GM23338 (cell line): ENCODE results near the gene PTPRN2. TPM values are rescaled to one million over a fixed set of nuclear protein-coding genes. Genes with fewer than 3 reads are reported as not detected.

Experiments used
- ATAC-seq: fragments of 200-7000 bp; cut with Tn5 transposase; 3 replicates; pipeline ENCODE4 v1.9.1; 2020
- DNase-seq: peaks from one replicate; pipeline ENCODE4 v3.0.0-alpha.2; 2015; ENCODE audit warnings: low spot score
- H2AFZ ChIP-seq: fragments of 200-600 bp; sonication (generic); 2 replicates; pipeline ENCODE4 v1.8.0; 2016; ENCODE audit warnings: antibody characterized with exemption, mild to moderate bottlenecking, moderate library complexity
- H3F3A ChIP-seq: fragments of 200-600 bp; sonication (generic); replicated peaks from 2 replicates; pipeline ENCODE4 v1.8.0; 2017; ENCODE audit warnings: antibody characterized with exemption, mixed run types, low read depth
- H3K27ac ChIP-seq: fragments of 200-600 bp; sonication (generic); 2 replicates; pipeline ENCODE4 v1.6.1; 2016; ENCODE audit warnings: low read depth
- H3K27me3 ChIP-seq: fragments of 200-600 bp; sonication (generic); 2 replicates; pipeline ENCODE4 v1.8.0; 2016; ENCODE audit warnings: mild to moderate bottlenecking, mixed run types, moderate library complexity; ENCODE audit not compliant: insufficient read depth
- H3K36me3 ChIP-seq: fragments of 200-600 bp; sonication (generic); 2 replicates; pipeline ENCODE4 v1.8.0; 2016; ENCODE audit warnings: mild to moderate bottlenecking; ENCODE audit not compliant: insufficient read depth
- H3K4me1 ChIP-seq: fragments of 200-600 bp; sonication (generic); 2 replicates; pipeline ENCODE4 v1.8.0; 2016; ENCODE audit warnings: mild to moderate bottlenecking, moderate library complexity; ENCODE audit not compliant: insufficient read depth
- H3K4me2 ChIP-seq: fragments of 200-600 bp; sonication (generic); 2 replicates; pipeline ENCODE4 v1.7.1; 2017; ENCODE audit warnings: mixed run types
- H3K4me3 ChIP-seq: fragments of 200-600 bp; sonication (generic); 2 replicates; pipeline ENCODE4 v1.6.1; 2016; ENCODE audit warnings: mixed run types
- H3K79me2 ChIP-seq: fragments of 200-600 bp; sonication (generic); replicated peaks from 2 replicates; pipeline ENCODE4 v1.8.0; 2017; ENCODE audit warnings: mild to moderate bottlenecking; ENCODE audit not compliant: insufficient read depth
- H3K9me2 ChIP-seq: fragments of 200-600 bp; sonication (generic); 2 replicates; pipeline ENCODE4 v1.8.0; 2017; ENCODE audit not compliant: insufficient read depth
- H4K20me1 ChIP-seq: fragments of 200-600 bp; sonication (generic); replicated peaks from 2 replicates; pipeline ENCODE4 v1.8.0; 2017; ENCODE audit warnings: mild to moderate bottlenecking; ENCODE audit not compliant: insufficient read depth
- H3K27ac Mint-ChIP-seq: 2 replicates; pipeline ENCODE4 v1.8.0; 2020; ENCODE audit warnings: inconsistent platforms, mild to moderate bottlenecking, moderate library complexity, mixed read lengths
- H3K27me3 Mint-ChIP-seq: 3 replicates; pipeline ENCODE4 v1.8.0; 2022; ENCODE audit warnings: low read depth, mild to moderate bottlenecking, moderate library complexity, mixed read lengths, inconsistent platforms; ENCODE audit not compliant: insufficient read depth, poor library complexity
- H3K36me3 Mint-ChIP-seq: 3 replicates; pipeline ENCODE4 v1.8.0; 2021; ENCODE audit warnings: low read depth, mild to moderate bottlenecking, inconsistent platforms, moderate library complexity, mixed read lengths
- H3K4me1 Mint-ChIP-seq: 3 replicates; pipeline ENCODE4 v1.8.0; 2020; ENCODE audit warnings: mild to moderate bottlenecking, inconsistent platforms, mixed read lengths
- H3K4me3 Mint-ChIP-seq: 3 replicates; pipeline ENCODE4 v1.8.0; 2021; ENCODE audit warnings: moderate library complexity, mild to moderate bottlenecking, inconsistent platforms, mixed read lengths
- H3K9me3 Mint-ChIP-seq: 3 replicates; pipeline ENCODE4 v1.8.0; 2020; ENCODE audit warnings: moderate library complexity, mild to moderate bottlenecking, inconsistent platforms, mixed read lengths
- JUNB ChIP-seq: IDR thresholded peaks from one replicate; pipeline ENCODE4 v1.6.1; 2016; ENCODE audit warnings: antibody characterized with exemption; ENCODE audit not compliant: unreplicated experiment
- NANOG ChIP-seq: IDR thresholded peaks from 2 replicates; pipeline ENCODE4 v1.6.1; 2016; ENCODE audit warnings: antibody characterized with exemption, borderline replicate concordance
- POLR2AphosphoS5 ChIP-seq: IDR thresholded peaks from 2 replicates; pipeline ENCODE4 v1.6.1; 2016; ENCODE audit warnings: antibody characterized with exemption, low read depth
- REST ChIP-seq: IDR thresholded peaks from one replicate; pipeline ENCODE4 v1.6.1; 2018; ENCODE audit warnings: antibody characterized with exemption; ENCODE audit not compliant: unreplicated experiment
- STAT1 ChIP-seq: IDR thresholded peaks from one replicate; pipeline ENCODE4 v1.6.1; 2016; ENCODE audit warnings: antibody characterized with exemption; ENCODE audit not compliant: unreplicated experiment
- ZNF114 ChIP-seq: fragments of 250-450 bp; sonication (Bioruptor Pico); IDR thresholded peaks from 2 replicates; pipeline ENCODE4 v1.5.0; 2020; ENCODE audit warnings: mild to moderate bottlenecking, moderate library complexity
- polyA plus RNA-seq: library from polyadenylated mRNA; unstranded; fragments of >200 nt; fragmentation: Nextera tagmentation; extraction: Ambion mirVana; gene quantifications from 2 replicates; pipeline ENCODE4 v1.2.1, GENCODE V29; 2016
- total RNA-seq: library from RNA; depleted of rRNA; stranded (reverse); fragments of >200 nt; shearing (Covaris generic); gene quantifications from 2 replicates; pipeline ENCODE4 v1.2.3, GENCODE V29; 2014
- TF ChIP-seq, protein P1 (sequence below): IDR thresholded peaks from 2 replicates; pipeline ENCODE4 v1.6.1; 2016; ENCODE audit warnings: antibody characterized with exemption
- TF ChIP-seq, protein P2 (sequence below): fragments of 250-450 bp; sonication (Bioruptor Pico); IDR thresholded peaks from 2 replicates; pipeline ENCODE4 v1.5.0; 2020; ENCODE audit warnings: mild to moderate bottlenecking, moderate library complexity

Gene PTPRN2
- total and polyA plus RNA-seq, 2 experiments from 2014 or later = 0.87 to 4.0 TPM

GRCh38 chr7:157673573-157673972 is 914.0 kb downstream of the PTPRN2 start (continued):
- TF ChIP-seq JUNB = no peak
- TF ChIP-seq, protein P1, sequence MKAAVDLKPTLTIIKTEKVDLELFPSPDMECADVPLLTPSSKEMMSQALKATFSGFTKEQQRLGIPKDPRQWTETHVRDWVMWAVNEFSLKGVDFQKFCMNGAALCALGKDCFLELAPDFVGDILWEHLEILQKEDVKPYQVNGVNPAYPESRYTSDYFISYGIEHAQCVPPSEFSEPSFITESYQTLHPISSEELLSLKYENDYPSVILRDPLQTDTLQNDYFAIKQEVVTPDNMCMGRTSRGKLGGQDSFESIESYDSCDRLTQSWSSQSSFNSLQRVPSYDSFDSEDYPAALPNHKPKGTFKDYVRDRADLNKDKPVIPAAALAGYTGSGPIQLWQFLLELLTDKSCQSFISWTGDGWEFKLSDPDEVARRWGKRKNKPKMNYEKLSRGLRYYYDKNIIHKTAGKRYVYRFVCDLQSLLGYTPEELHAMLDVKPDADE = no peak

GRCh38 chr7:157671358-157672255 is 916.0 kb downstream of the PTPRN2 start:
- Histone ChIP-seq H3K27ac (no peak overlapping the region), H3K36me3 (no peaks in the 10 kb centered on the region), H3K4me1 (no peaks in the 10 kb centered on the region), H3F3A (no peaks in the 10 kb centered on the region), H3K4me2 (no peak overlapping the region), H2AFZ (no peak overlapping the region), H4K20me1 (no peaks in the 10 kb centered on the region), H3K4me3 (no peak overlapping the region), H3K79me2 (no peaks in the 10 kb centered on the region), H3K9me2 (no peaks in the 10 kb centered on the region), H3K27me3 (no peaks in the 10 kb centered on the region)
- no peak for DNase-seq
- no peak overlapping the region for H3K27ac Mint-ChIP-seq
- peaks cover 21% of the 10 kb centered on the region for H3K27me3 Mint-ChIP-seq
- no peak overlapping the region for H3K4me3 Mint-ChIP-seq
- ATAC-seq = no peak
- H3K36me3 Mint-ChIP-seq = peaks cover 50% of the 10 kb centered on the region
- TF ChIP-seq NANOG (no peak), STAT1 (no peak), ZNF114 (no peak), REST (no peak), POLR2AphosphoS5 (no peak)
- TF ChIP-seq, protein P2, sequence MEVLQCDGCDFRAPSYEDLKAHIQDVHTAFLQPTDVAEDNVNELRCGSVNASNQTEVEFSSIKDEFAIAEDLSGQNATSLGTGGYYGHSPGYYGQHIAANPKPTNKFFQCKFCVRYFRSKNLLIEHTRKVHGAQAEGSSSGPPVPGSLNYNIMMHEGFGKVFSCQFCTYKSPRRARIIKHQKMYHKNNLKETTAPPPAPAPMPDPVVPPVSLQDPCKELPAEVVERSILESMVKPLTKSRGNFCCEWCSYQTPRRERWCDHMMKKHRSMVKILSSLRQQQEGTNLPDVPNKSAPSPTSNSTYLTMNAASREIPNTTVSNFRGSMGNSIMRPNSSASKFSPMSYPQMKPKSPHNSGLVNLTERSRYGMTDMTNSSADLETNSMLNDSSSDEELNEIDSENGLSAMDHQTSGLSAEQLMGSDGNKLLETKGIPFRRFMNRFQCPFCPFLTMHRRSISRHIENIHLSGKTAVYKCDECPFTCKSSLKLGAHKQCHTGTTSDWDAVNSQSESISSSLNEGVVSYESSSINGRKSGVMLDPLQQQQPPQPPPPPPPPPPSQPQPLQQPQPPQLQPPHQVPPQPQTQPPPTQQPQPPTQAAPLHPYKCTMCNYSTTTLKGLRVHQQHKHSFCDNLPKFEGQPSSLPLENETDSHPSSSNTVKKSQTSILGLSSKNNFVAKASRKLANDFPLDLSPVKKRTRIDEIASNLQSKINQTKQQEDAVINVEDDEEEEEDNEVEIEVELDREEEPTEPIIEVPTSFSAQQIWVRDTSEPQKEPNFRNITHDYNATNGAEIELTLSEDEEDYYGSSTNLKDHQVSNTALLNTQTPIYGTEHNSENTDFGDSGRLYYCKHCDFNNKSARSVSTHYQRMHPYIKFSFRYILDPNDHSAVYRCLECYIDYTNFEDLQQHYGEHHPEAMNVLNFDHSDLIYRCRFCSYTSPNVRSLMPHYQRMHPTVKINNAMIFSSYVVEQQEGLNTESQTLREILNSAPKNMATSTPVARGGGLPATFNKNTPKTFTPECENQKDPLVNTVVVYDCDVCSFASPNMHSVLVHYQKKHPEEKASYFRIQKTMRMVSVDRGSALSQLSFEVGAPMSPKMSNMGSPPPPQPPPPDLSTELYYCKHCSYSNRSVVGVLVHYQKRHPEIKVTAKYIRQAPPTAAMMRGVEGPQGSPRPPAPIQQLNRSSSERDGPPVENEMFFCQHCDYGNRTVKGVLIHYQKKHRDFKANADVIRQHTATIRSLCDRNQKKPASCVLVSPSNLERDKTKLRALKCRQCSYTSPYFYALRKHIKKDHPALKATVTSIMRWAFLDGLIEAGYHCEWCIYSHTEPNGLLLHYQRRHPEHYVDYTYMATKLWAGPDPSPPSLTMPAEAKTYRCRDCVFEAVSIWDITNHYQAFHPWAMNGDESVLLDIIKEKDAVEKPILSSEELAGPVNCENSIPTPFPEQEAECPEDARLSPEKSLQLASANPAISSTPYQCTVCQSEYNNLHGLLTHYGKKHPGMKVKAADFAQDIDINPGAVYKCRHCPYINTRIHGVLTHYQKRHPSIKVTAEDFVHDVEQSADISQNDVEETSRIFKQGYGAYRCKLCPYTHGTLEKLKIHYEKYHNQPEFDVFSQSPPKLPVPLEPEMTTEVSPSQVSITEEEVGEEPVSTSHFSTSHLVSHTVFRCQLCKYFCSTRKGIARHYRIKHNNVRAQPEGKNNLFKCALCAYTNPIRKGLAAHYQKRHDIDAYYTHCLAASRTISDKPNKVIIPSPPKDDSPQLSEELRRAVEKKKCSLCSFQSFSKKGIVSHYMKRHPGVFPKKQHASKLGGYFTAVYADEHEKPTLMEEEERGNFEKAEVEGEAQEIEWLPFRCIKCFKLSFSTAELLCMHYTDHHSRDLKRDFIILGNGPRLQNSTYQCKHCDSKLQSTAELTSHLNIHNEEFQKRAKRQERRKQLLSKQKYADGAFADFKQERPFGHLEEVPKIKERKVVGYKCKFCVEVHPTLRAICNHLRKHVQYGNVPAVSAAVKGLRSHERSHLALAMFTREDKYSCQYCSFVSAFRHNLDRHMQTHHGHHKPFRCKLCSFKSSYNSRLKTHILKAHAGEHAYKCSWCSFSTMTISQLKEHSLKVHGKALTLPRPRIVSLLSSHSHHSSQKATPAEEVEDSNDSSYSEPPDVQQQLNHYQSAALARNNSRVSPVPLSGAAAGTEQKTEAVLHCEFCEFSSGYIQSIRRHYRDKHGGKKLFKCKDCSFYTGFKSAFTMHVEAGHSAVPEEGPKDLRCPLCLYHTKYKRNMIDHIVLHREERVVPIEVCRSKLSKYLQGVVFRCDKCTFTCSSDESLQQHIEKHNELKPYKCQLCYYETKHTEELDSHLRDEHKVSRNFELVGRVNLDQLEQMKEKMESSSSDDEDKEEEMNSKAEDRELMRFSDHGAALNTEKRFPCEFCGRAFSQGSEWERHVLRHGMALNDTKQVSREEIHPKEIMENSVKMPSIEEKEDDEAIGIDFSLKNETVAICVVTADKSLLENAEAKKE (CRISPR knock-in tag) = no peak
- TF ChIP-seq, protein P1 = no peak
- no peaks in the 10 kb centered on the region for H3K4me1 Mint-ChIP-seq
- H3K9me3 Mint-ChIP-seq = peaks cover 98% of the 10 kb centered on the region
